HL-60 (cell line): ENCODE measurements around the gene OR13C5.
"Not testable (repeated sequence)": the region's sequence is repeated elsewhere in the genome, so short reads cannot be mapped to it uniquely, and the experiment has no call there.

Source experiments
- GABPA ChIP-seq: IDR thresholded peaks from 2 replicates; pipeline ENCODE4 v1.6.1; 2012; ENCODE audit warnings: low read depth
- POLR2AphosphoS5 ChIP-seq: IDR thresholded peaks from 2 replicates; pipeline ENCODE4 v1.6.1; 2012; ENCODE audit warnings: low read depth
- SPI1 ChIP-seq: IDR thresholded peaks from 2 replicates; pipeline ENCODE4 v1.6.1; 2012; ENCODE audit warnings: low read depth, mild to moderate bottlenecking, borderline replicate concordance
- TF ChIP-seq, protein P1 (sequence below): IDR thresholded peaks from one replicate; pipeline ENCODE4 v1.5.1; 2011; ENCODE audit warnings: low read length, control low read depth, inconsistent platforms; ENCODE audit not compliant: insufficient read depth
- TF ChIP-seq, protein P2 (sequence below): IDR thresholded peaks from 2 replicates; pipeline ENCODE4 v1.6.1; 2012; ENCODE audit warnings: low read depth; ENCODE audit not compliant: insufficient replicate concordance

DNA sequence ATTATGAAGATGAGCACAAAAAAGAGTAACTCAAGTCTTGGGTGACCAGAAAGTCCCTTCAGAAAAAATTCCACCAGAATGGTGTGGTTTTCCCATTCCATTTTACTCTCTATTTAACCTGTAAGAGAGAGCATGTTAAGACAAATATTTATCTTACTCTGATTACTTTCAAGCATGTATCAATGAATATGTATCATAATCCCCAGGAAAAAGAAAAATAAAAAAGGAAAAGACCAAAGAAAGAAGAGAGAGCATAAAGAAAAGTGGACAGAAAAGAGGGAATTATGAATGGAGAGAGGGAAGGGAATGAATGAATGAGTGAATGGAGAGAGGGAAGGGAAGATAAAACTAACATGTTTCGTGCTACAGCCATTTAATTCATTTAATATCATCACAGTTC is 6.3 kb upstream of the OR13C5 start, which contains the start of gene OR13C2:
- TF ChIP-seq, protein P1, sequence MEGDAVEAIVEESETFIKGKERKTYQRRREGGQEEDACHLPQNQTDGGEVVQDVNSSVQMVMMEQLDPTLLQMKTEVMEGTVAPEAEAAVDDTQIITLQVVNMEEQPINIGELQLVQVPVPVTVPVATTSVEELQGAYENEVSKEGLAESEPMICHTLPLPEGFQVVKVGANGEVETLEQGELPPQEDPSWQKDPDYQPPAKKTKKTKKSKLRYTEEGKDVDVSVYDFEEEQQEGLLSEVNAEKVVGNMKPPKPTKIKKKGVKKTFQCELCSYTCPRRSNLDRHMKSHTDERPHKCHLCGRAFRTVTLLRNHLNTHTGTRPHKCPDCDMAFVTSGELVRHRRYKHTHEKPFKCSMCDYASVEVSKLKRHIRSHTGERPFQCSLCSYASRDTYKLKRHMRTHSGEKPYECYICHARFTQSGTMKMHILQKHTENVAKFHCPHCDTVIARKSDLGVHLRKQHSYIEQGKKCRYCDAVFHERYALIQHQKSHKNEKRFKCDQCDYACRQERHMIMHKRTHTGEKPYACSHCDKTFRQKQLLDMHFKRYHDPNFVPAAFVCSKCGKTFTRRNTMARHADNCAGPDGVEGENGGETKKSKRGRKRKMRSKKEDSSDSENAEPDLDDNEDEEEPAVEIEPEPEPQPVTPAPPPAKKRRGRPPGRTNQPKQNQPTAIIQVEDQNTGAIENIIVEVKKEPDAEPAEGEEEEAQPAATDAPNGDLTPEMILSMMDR = not testable (repeated sequence)
- not testable (repeated sequence) for TF ChIP-seq GABPA, POLR2AphosphoS5, SPI1
- TF ChIP-seq, protein P2, sequence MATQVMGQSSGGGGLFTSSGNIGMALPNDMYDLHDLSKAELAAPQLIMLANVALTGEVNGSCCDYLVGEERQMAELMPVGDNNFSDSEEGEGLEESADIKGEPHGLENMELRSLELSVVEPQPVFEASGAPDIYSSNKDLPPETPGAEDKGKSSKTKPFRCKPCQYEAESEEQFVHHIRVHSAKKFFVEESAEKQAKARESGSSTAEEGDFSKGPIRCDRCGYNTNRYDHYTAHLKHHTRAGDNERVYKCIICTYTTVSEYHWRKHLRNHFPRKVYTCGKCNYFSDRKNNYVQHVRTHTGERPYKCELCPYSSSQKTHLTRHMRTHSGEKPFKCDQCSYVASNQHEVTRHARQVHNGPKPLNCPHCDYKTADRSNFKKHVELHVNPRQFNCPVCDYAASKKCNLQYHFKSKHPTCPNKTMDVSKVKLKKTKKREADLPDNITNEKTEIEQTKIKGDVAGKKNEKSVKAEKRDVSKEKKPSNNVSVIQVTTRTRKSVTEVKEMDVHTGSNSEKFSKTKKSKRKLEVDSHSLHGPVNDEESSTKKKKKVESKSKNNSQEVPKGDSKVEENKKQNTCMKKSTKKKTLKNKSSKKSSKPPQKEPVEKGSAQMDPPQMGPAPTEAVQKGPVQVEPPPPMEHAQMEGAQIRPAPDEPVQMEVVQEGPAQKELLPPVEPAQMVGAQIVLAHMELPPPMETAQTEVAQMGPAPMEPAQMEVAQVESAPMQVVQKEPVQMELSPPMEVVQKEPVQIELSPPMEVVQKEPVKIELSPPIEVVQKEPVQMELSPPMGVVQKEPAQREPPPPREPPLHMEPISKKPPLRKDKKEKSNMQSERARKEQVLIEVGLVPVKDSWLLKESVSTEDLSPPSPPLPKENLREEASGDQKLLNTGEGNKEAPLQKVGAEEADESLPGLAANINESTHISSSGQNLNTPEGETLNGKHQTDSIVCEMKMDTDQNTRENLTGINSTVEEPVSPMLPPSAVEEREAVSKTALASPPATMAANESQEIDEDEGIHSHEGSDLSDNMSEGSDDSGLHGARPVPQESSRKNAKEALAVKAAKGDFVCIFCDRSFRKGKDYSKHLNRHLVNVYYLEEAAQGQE = not testable (repeated sequence)
